Upper lobe of left lung (tissue), 6 donors: ENCODE measurements around the gene ERVV-1. TPM values are rescaled to one million over a fixed set of nuclear protein-coding genes. Genes with fewer than 3 reads are reported as not detected.

Experiments
- ATAC-seq, 2 donors: fragments of 200-7000 bp; cut with Tn5 transposase; one replicate each; pipeline ENCODE4 v1.9.1; 2022; ENCODE audit warnings: mild to moderate bottlenecking in 2 of 2, moderate library complexity in 2 of 2; ENCODE audit not compliant: low FRiP score in 2 of 2
- DNase-seq, 2 donors: peaks; one replicate each; pipeline ENCODE4 v3.0.0-alpha.2; 2019 to 2020
- H3K27ac ChIP-seq, 4 donors: fragments of 200-600 bp; sonication (generic); one replicate each; pipeline ENCODE4 v1.5.1; 2016 to 2019
- H3K27me3 ChIP-seq, 4 donors: fragments of 200-600 bp; sonication (generic); one replicate each; pipeline ENCODE4 v1.5.1; 2017 to 2019
- H3K36me3 ChIP-seq, 4 donors: fragments of 200-600 bp; sonication (generic); one replicate each; pipeline ENCODE4 v1.5.1; 2016 to 2019
- H3K4me1 ChIP-seq, 4 donors: fragments of 200-600 bp; sonication (generic); one replicate each; pipeline ENCODE4 v1.5.1; 2018 to 2019
- H3K4me3 ChIP-seq, 4 donors: fragments of 200-600 bp; sonication (generic); one replicate each; pipeline ENCODE4 v1.5.1; 2017 to 2019; ENCODE audit warnings: mild to moderate bottlenecking in 2 of 4, moderate library complexity in 1 of 4
- H3K9me3 ChIP-seq, 4 donors: fragments of 200-600 bp; sonication (generic); one replicate each; pipeline ENCODE4 v1.5.1; 2018 to 2019
- EP300 ChIP-seq, 4 donors: sonication (generic); formaldehyde crosslinking; IDR thresholded peaks; one replicate each; pipeline ENCODE4 v1.5.1; 2017; ENCODE audit warnings: antibody characterized with exemption in 4 of 4, control low read depth in 2 of 4
- POLR2A ChIP-seq, 4 donors: fragments of 450-650 bp; IDR thresholded peaks; one replicate each; pipeline ENCODE4 v1.5.1; 2016 to 2017; ENCODE audit warnings: antibody characterized with exemption in 4 of 4, mild to moderate bottlenecking in 2 of 4
- POLR2AphosphoS5 ChIP-seq, 2 donors: sonication (generic); formaldehyde crosslinking; IDR thresholded peaks; one replicate each; pipeline ENCODE4 v1.5.1; 2017; ENCODE audit warnings: antibody characterized with exemption in 2 of 2
- WGBS, 2 donors: methylation state at CpG; one replicate each; pipeline ENCODE4 v1.1.5; 2017 to 2018; 5-methylcytosine and 5-hydroxymethylcytosine counted together
- total RNA-seq, 6 donors: library from RNA; depleted of rRNA in 4 of 6; stranded (reverse); fragments of >200 nt in 4 of 6; gene quantifications; one replicate each; pipeline versions ENCODE4 v1.1.0 to v1.2.1, GENCODE V29; 2016 to 2021
- TF ChIP-seq, protein P1 (sequence below), 6 experiments: fragments of 450-650 bp in 4 of 6; fragments of 200-600 bp in 2 of 6; sonication (generic) in 2 of 6; IDR thresholded peaks; one replicate each; pipeline ENCODE4 v1.5.1; 2016 to 2019; ENCODE audit warnings: antibody characterized with exemption in 6 of 6
- donor health status: DM: no; HTN: no; CAD: no; lungs with moderate emphysema.
- donor health status: DM: no; HTN: yes; CAD: no; lungs with severe emphysema.

Gene ERVV-1
- total RNA-seq, 6 donors from 2014 or later, result not detected

GRCh38 chr19:53004242-53004641 lies 9.5 kb upstream of the ERVV-1 start:
- ATAC-seq, result no peak
- WGBS, 2 donors, result 73 to 81% methylated on average over 5 of the region's 5 CpGs
- no peaks in the 10 kb centered on the region for H3K27me3 ChIP-seq

GRCh38 chr19:53007200-53007599 lies 6.5 kb upstream of the ERVV-1 start:
- Histone ChIP-seq H3K9me3 (no peaks in the 10 kb centered on the region), H3K27me3 (no peaks in the 10 kb centered on the region), H3K27ac (no peak overlapping the region), H3K36me3 (no peaks in the 10 kb centered on the region), H3K4me1 (no peaks in the 10 kb centered on the region), H3K4me3 (no peak overlapping the region)
- ATAC-seq, result no peak
- DNase-seq, result no peak
- TF ChIP-seq, protein P1, sequence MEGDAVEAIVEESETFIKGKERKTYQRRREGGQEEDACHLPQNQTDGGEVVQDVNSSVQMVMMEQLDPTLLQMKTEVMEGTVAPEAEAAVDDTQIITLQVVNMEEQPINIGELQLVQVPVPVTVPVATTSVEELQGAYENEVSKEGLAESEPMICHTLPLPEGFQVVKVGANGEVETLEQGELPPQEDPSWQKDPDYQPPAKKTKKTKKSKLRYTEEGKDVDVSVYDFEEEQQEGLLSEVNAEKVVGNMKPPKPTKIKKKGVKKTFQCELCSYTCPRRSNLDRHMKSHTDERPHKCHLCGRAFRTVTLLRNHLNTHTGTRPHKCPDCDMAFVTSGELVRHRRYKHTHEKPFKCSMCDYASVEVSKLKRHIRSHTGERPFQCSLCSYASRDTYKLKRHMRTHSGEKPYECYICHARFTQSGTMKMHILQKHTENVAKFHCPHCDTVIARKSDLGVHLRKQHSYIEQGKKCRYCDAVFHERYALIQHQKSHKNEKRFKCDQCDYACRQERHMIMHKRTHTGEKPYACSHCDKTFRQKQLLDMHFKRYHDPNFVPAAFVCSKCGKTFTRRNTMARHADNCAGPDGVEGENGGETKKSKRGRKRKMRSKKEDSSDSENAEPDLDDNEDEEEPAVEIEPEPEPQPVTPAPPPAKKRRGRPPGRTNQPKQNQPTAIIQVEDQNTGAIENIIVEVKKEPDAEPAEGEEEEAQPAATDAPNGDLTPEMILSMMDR (IDR thresholded peaks at IDR 0.05), result no peak
- no peak for TF ChIP-seq POLR2AphosphoS5 (IDR thresholded peaks at IDR 0.05)
- no peak for TF ChIP-seq POLR2A (IDR thresholded peaks at IDR 0.05)
- no peak for TF ChIP-seq EP300 (IDR thresholded peaks at IDR 0.05)
- 68 to 76% methylated on average over 6 to 7 of the region's 7 CpGs for WGBS, 2 donors

More at GRCh38 chr19:53004242-53004641, 9.5 kb upstream of the ERVV-1 start:
- no peak overlapping the region for H3K27ac ChIP-seq
- no peaks in the 10 kb centered on the region for H3K9me3 ChIP-seq
- H3K36me3 ChIP-seq, result no peaks in the 10 kb centered on the region
- no peak overlapping the region for H3K4me3 ChIP-seq
- no peaks in the 10 kb centered on the region for H3K4me1 ChIP-seq
- DNase-seq, result no peak
- no peak for TF ChIP-seq POLR2A (IDR thresholded peaks at IDR 0.05)
- TF ChIP-seq, protein P1 (IDR thresholded peaks at IDR 0.05), result no peak
- TF ChIP-seq POLR2AphosphoS5 (IDR thresholded peaks at IDR 0.05), result no peak
- TF ChIP-seq EP300 (IDR thresholded peaks at IDR 0.05), result no peak

GRCh38 chr19:53007606-53008005 lies 6.1 kb upstream of the ERVV-1 start:
- no peaks in the 10 kb centered on the region for H3K4me1 ChIP-seq
- H3K27me3 ChIP-seq, result no peaks in the 10 kb centered on the region
- WGBS, 2 donors, result 51 to 52% methylated on average over 5 of the region's 5 CpGs
- DNase-seq (no peak), ATAC-seq (no peak)
- H3K9me3 ChIP-seq, result peaks cover 0 to 3% (median 0%) of the 10 kb centered on the region in 4 donors
- TF ChIP-seq POLR2AphosphoS5 (IDR thresholded peaks at IDR 0.05) (no peak), POLR2A (IDR thresholded peaks at IDR 0.05) (no peak), EP300 (IDR thresholded peaks at IDR 0.05) (no peak)
- no peak overlapping the region for H3K4me3 ChIP-seq
- no peak overlapping the region for H3K27ac ChIP-seq
- H3K36me3 ChIP-seq, result no peaks in the 10 kb centered on the region

DNA sequence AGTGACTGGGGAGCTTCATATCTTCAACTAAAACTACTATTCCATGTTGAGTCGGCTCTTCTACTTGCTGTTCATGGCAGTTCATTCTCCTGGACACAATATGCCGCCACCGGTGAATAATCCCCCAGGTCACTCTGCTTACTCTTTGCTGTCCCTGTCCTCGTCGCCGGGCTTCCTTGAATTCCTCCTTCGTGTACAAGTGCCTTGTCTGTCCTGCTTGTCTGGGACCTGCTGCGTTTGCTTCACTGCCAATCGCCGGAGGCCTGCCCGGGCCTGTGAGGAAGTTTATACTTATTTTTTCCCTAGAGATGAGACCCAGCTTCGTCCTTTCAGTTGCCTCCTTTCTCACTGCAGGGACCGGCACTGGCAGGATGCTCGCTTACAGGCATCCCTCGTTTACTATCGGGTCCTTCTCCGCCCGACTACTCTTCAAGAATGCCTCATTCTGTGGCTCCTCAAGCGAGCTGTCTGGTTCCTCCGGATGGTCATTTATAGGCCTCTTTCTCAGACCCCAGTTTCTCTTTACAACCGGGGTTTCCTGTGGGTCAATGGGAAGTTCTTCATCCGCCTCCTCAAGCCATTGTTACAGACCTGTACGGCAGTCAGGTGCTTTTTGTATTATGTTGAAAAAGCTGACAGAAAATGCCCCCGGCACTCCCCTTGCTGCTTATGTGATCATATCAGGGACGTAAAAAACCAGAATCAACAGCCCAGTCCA lies 5.5 kb upstream of the ERVV-1 start:
- no peak overlapping the region for H3K4me3 ChIP-seq
- TF ChIP-seq, protein P1 (IDR thresholded peaks at IDR 0.05), result no peak
- TF ChIP-seq POLR2A (IDR thresholded peaks at IDR 0.05) (no peak), EP300 (IDR thresholded peaks at IDR 0.05) (no peak), POLR2AphosphoS5 (IDR thresholded peaks at IDR 0.05) (no peak)
- H3K9me3 ChIP-seq, result peaks cover 0 to 6% (median 0%) of the 10 kb centered on the region in 4 donors
- no peaks in the 10 kb centered on the region for H3K27me3 ChIP-seq
- H3K36me3 ChIP-seq, result no peaks in the 10 kb centered on the region
- ATAC-seq (no peak), DNase-seq (no peak)
- H3K27ac ChIP-seq, result no peak overlapping the region
- H3K4me1 ChIP-seq, result no peaks in the 10 kb centered on the region
- 76 to 79% methylated on average over 25 of the region's 25 CpGs for WGBS, 2 donors

- no peak for DNase-seq
- no peaks in the 10 kb centered on the region for H3K36me3 ChIP-seq
- 58 to 69% methylated on average over 9 of the region's 9 CpGs for WGBS, 2 donors
- no peaks in the 10 kb centered on the region for H3K27me3 ChIP-seq
- no peak for ATAC-seq
- no peak overlapping the region for H3K4me3 ChIP-seq
- no peaks in the 10 kb centered on the region for H3K4me1 ChIP-seq
- peaks cover 0 to 6% (median 0%) of the 10 kb centered on the region in 4 donors for H3K9me3 ChIP-seq
- no peak overlapping the region for H3K27ac ChIP-seq
- TF ChIP-seq, protein P1 (IDR thresholded peaks at IDR 0.05), result no peak
- TF ChIP-seq EP300 (IDR thresholded peaks at IDR 0.05), result no peak
- TF ChIP-seq POLR2AphosphoS5 (IDR thresholded peaks at IDR 0.05), result no peak
- TF ChIP-seq POLR2A (IDR thresholded peaks at IDR 0.05), result no peak
Measured at GRCh38 chr19:53010494-53010893, 3.2 kb upstream of the ERVV-1 start.
